Loucy (cell line): ENCODE data around the gene OR6M1.

Experiments used
- H2AFZ ChIP-seq: fragments of 200-600 bp; sonication (generic); 2 replicates; pipeline ENCODE4 v1.6.0; 2016; ENCODE audit warnings: antibody characterized with exemption, mild to moderate bottlenecking, low read length, moderate library complexity
- H3F3A ChIP-seq: fragments of 200-600 bp; 2 replicates; pipeline ENCODE4 v1.6.0; 2016; ENCODE audit warnings: antibody characterized with exemption, low read depth, mild to moderate bottlenecking
- H3K27me3 ChIP-seq: fragments of 200-600 bp; sonication (generic); 2 replicates; pipeline ENCODE4 v1.6.1; 2014; ENCODE audit warnings: low read length, mild to moderate bottlenecking; ENCODE audit not compliant: insufficient read depth, poor library complexity, severe bottlenecking
- H3K36me3 ChIP-seq: fragments of 200-600 bp; sonication (generic); 2 replicates; pipeline ENCODE4 v1.6.1; 2016; ENCODE audit warnings: low read length; ENCODE audit not compliant: insufficient read depth
- H3K4me1 ChIP-seq: fragments of 200-600 bp; sonication (generic); 2 replicates; pipeline ENCODE4 v1.5.1; 2014; ENCODE audit warnings: low read length, mild to moderate bottlenecking; ENCODE audit not compliant: insufficient read depth, poor library complexity, severe bottlenecking
- H3K4me2 ChIP-seq: fragments of 200-600 bp; sonication (generic); 2 replicates; pipeline ENCODE4 v1.6.0; 2014; ENCODE audit warnings: antibody characterized with exemption, low read length, low read depth, mild to moderate bottlenecking; ENCODE audit not compliant: poor library complexity, severe bottlenecking
- H3K4me3 ChIP-seq: fragments of 200-600 bp; sonication (generic); 2 replicates; pipeline ENCODE4 v1.5.1; 2014; ENCODE audit warnings: low read length, mild to moderate bottlenecking, mixed read lengths; ENCODE audit not compliant: poor library complexity, severe bottlenecking
- H3K79me2 ChIP-seq: fragments of 200-600 bp; sonication (generic); 2 replicates; pipeline ENCODE4 v1.6.1; 2014; ENCODE audit warnings: low read length; ENCODE audit not compliant: insufficient read depth
- H3K9ac ChIP-seq: fragments of 200-600 bp; sonication (generic); 2 replicates; pipeline ENCODE4 v1.6.0; 2014; ENCODE audit warnings: mild to moderate bottlenecking, low read depth, low read length, moderate library complexity; ENCODE audit not compliant: poor library complexity, severe bottlenecking
- H3K9me2 ChIP-seq: fragments of 200-600 bp; sonication (generic); replicated peaks from 2 replicates; pipeline ENCODE4 v1.6.1; 2016; ENCODE audit warnings: low read depth, low read length, mixed read lengths
- H3K9me3 ChIP-seq: fragments of 200-600 bp; sonication (generic); 2 replicates; pipeline ENCODE4 v1.6.1; 2014; ENCODE audit warnings: mild to moderate bottlenecking, antibody characterized with exemption, low read length, low read depth; ENCODE audit not compliant: insufficient read depth
- H4K20me1 ChIP-seq: fragments of 200-600 bp; sonication (generic); 2 replicates; pipeline ENCODE4 v1.6.0; 2014; ENCODE audit warnings: antibody characterized with exemption, low read length, mild to moderate bottlenecking; ENCODE audit not compliant: insufficient read depth, poor library complexity, severe bottlenecking
- EZH2phosphoT487 ChIP-seq: fragments of 200-600 bp; IDR thresholded peaks from 2 replicates; pipeline ENCODE4 v1.6.1; 2018; ENCODE audit warnings: antibody characterized with exemption, mild to moderate bottlenecking, moderate library complexity, borderline replicate concordance
- TF ChIP-seq, protein P1 (sequence below): fragments of 200-600 bp; sonication (generic); conservative IDR thresholded peaks from 2 replicates; pipeline ENCODE4 v1.5.1; 2014; ENCODE audit warnings: mild to moderate bottlenecking, antibody characterized with exemption, low read length

The OR6M1 gene

DNA sequence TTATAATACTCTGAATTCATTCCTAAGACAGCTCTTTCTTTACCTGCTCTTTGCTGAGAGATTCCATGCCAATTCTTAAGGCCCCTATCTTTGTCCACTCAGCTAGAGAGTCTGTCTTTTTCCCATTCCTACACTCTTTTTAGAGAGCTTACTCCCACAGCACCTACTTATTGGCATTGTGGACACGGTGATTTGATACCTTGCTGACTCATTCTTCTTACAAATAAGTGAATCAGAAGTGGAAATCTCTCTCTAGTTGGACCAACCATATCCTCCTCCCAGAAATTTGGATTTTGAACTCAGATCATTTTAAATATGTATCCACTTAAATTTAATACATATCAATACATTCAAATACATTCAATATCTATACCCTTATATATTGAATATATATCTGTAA lies 32.5 kb upstream of the OR6M1 start:
- H3K9me2 ChIP-seq, result no peaks in the 10 kb centered on the region
- H3K4me3 ChIP-seq, result no peak overlapping the region
- TF ChIP-seq, protein P1, sequence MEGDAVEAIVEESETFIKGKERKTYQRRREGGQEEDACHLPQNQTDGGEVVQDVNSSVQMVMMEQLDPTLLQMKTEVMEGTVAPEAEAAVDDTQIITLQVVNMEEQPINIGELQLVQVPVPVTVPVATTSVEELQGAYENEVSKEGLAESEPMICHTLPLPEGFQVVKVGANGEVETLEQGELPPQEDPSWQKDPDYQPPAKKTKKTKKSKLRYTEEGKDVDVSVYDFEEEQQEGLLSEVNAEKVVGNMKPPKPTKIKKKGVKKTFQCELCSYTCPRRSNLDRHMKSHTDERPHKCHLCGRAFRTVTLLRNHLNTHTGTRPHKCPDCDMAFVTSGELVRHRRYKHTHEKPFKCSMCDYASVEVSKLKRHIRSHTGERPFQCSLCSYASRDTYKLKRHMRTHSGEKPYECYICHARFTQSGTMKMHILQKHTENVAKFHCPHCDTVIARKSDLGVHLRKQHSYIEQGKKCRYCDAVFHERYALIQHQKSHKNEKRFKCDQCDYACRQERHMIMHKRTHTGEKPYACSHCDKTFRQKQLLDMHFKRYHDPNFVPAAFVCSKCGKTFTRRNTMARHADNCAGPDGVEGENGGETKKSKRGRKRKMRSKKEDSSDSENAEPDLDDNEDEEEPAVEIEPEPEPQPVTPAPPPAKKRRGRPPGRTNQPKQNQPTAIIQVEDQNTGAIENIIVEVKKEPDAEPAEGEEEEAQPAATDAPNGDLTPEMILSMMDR, result no peak
- TF ChIP-seq EZH2phosphoT487, result no peak
- H3K4me1 ChIP-seq, result no peaks in the 10 kb centered on the region
- H3K79me2 ChIP-seq, result no peaks in the 10 kb centered on the region
- no peaks in the 10 kb centered on the region for H4K20me1 ChIP-seq
- no peak overlapping the region for H3K4me2 ChIP-seq
- no peaks in the 10 kb centered on the region for H3K36me3 ChIP-seq
- H2AFZ ChIP-seq, result no peak overlapping the region
- H3K9me3 ChIP-seq, result no peaks in the 10 kb centered on the region
- H3F3A ChIP-seq, result no peaks in the 10 kb centered on the region
- H3K27me3 ChIP-seq, result no peaks in the 10 kb centered on the region
- no peak overlapping the region for H3K9ac ChIP-seq

DNA sequence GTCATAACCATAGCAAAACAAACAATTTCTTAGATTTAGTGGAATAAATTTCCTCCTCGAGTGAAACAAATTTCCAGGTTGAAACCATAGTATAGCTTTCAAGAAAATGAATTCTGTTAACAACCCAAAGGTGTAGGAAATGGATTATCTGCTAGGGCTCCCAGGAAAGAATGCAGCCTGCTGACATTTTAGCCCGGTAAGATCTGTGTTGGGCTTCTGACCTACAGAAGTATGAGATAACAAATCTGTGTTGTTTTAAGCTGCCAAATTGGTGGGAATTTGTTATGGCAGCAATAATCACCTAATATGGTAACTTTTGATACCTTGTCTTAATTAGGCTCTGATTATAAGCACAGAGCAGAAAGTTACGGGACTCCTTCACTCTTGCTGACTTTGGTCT lies 32.0 kb upstream of the OR6M1 start:
- Histone ChIP-seq H3K27me3 (no peaks in the 10 kb centered on the region), H2AFZ (no peak overlapping the region), H3K4me1 (no peaks in the 10 kb centered on the region)

DNA sequence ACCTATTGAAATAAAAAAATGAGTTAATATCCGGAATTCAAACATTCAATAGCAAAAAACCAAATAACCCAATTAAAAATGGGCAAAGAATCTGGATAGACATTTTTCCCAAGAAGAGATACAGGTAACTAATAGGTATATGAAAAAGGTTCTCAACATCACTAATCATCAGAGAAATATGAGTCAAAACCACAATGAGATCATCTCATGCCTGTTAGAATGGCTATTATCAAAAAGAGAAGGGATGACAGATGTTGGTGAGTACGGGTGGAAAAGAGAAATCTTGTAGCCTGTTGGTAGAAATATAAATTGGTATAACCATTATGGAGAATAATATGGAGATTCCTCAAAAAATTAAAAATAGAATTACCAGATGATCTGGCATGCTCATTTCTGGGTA lies 26.9 kb upstream of the OR6M1 start:
- H3K9ac ChIP-seq, result no peak overlapping the region
- no peak overlapping the region for H3K4me2 ChIP-seq
- no peak for TF ChIP-seq EZH2phosphoT487
- TF ChIP-seq, protein P1, result no peak
- no peaks in the 10 kb centered on the region for H3K27me3 ChIP-seq
- no peaks in the 10 kb centered on the region for H3K9me3 ChIP-seq
- no peaks in the 10 kb centered on the region for H3F3A ChIP-seq
- H3K36me3 ChIP-seq, result no peaks in the 10 kb centered on the region
- no peaks in the 10 kb centered on the region for H3K79me2 ChIP-seq
- no peaks in the 10 kb centered on the region for H3K4me1 ChIP-seq
- H3K9me2 ChIP-seq, result no peaks in the 10 kb centered on the region
- H4K20me1 ChIP-seq, result no peaks in the 10 kb centered on the region
- H2AFZ ChIP-seq, result no peak overlapping the region
- H3K4me3 ChIP-seq, result no peak overlapping the region

More for the DNA sequence above, 32.0 kb upstream of the OR6M1 start:
- no peaks in the 10 kb centered on the region for H3K9me3 ChIP-seq
- H3K4me2 ChIP-seq, result no peak overlapping the region
- no peak overlapping the region for H3K4me3 ChIP-seq
- H3F3A ChIP-seq, result no peaks in the 10 kb centered on the region
- H3K9me2 ChIP-seq, result no peaks in the 10 kb centered on the region
- no peaks in the 10 kb centered on the region for H3K79me2 ChIP-seq
- H3K9ac ChIP-seq, result no peak overlapping the region
- H4K20me1 ChIP-seq, result no peaks in the 10 kb centered on the region
- no peak for TF ChIP-seq EZH2phosphoT487
- TF ChIP-seq, protein P1, result no peak
- no peaks in the 10 kb centered on the region for H3K36me3 ChIP-seq
